Esophagus muscularis mucosa (tissue), 4 donors: ENCODE measurements around the gene CNNM3. TPM values are rescaled to one million over a fixed set of nuclear protein-coding genes. Genes with fewer than 3 reads are reported as not detected.
A peak's percentile ranks its signal among the peaks of the same experiment; 100 is the strongest.

Experiments used
- DNase-seq: peaks from one replicate; pipeline ENCODE4 v3.0.0-alpha.2; 2017; ENCODE audit errors: extremely low spot score
- H3K27ac ChIP-seq, 4 donors: fragments of 200-600 bp; sonication (generic); replicated peaks in 1 of 4; 1 replicate in 3 of 4; 2 replicates in 1 of 4; pipeline ENCODE4 v1.5.1; 2016 to 2019; ENCODE audit warnings: mild to moderate bottlenecking in 1 of 4
- H3K27me3 ChIP-seq, 4 donors: fragments of 200-600 bp; sonication (generic); one replicate each; pipeline versions ENCODE4 v1.5.1 to v1.6.0; 2016 to 2019
- H3K36me3 ChIP-seq, 4 donors: fragments of 200-600 bp; sonication (generic); one replicate each; pipeline ENCODE4 v1.5.1; 2016 to 2019
- H3K4me1 ChIP-seq, 4 donors: fragments of 200-600 bp; sonication (generic); one replicate each; pipeline ENCODE4 v1.5.1; 2016 to 2019
- H3K4me3 ChIP-seq, 4 donors: fragments of 200-600 bp; sonication (generic); 1 replicate in 2 of 4; 2 replicates in 2 of 4; pipeline ENCODE4 v1.5.1; 2016 to 2019; ENCODE audit warnings: mild to moderate bottlenecking in 4 of 4, moderate library complexity in 1 of 4
- H3K9me3 ChIP-seq, 4 donors: fragments of 200-600 bp; sonication (generic); 1 replicate in 3 of 4; 2 replicates in 1 of 4; pipeline ENCODE4 v1.5.1; 2016 to 2019
- EP300 ChIP-seq: sonication (generic); formaldehyde crosslinking; IDR thresholded peaks from one replicate; pipeline ENCODE4 v1.6.1; 2017; ENCODE audit warnings: antibody characterized with exemption
- POLR2A ChIP-seq: fragments of 450-650 bp; IDR thresholded peaks from one replicate; pipeline ENCODE4 v1.6.1; 2017; ENCODE audit warnings: antibody characterized with exemption, moderate library complexity, mild to moderate bottlenecking, low read depth
- POLR2AphosphoS5 ChIP-seq, 2 donors: sonication (generic); formaldehyde crosslinking; IDR thresholded peaks; one replicate each; pipeline ENCODE4 v1.6.1; 2017; ENCODE audit warnings: antibody characterized with exemption in 2 of 2
- WGBS: methylation state at CpG from one replicate; pipeline ENCODE4 v1.1.5; 2018; 5-methylcytosine and 5-hydroxymethylcytosine counted together
- intact Hi-C: fragments of 100-400 bp; cut with DNase I; formaldehyde crosslinking; loops from one replicate; pipeline ENCODE4 v1.15.1; 2023
- total RNA-seq, 4 donors: library from RNA; depleted of rRNA; stranded (reverse); fragments of >200 nt; gene quantifications; one replicate each; pipeline versions ENCODE4 v1.1.0 to v1.2.1, GENCODE V29; 2016
- TF ChIP-seq, protein P1 (sequence below), 3 experiments: fragments of 200-600 bp in 2 of 3; fragments of 450-650 bp in 1 of 3; sonication (generic) in 2 of 3; IDR thresholded peaks; one replicate each; pipeline ENCODE4 v1.5.1; 2017 to 2019; ENCODE audit warnings: antibody characterized with exemption in 3 of 3, mild to moderate bottlenecking in 2 of 3, moderate library complexity in 1 of 3

CNNM3 gene
- total RNA-seq, 4 donors from 2014 or later: 11.8 to 30.3 (median 22.1) TPM

DNA sequence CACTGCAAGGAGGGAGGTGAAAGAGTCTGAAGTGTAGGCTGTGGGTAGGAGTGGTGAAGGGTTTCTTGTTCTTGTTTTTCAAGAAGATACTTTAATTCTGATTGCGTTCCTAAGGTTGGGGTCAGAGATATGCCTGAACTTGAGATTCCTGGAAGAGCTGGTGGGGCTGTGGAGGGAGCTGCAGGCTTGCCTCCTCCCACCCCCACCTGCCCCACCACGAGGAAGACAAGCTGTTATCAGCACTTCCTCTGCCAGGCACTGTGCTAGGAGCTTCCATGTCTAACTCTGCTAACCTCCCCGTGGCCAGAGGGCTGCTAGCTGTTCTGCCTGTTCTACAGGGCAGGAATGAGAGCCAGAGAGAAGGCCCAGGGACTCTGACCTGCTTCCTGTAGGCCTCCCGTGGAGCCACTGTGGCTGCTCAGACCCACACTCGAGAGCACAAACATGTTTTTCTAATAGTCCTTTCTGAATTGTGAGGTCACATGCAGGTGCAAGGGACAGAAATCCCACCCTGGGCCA is 14.0 kb downstream of the CNNM3 start:
- TF ChIP-seq POLR2A (no peak), EP300 (no peak), POLR2AphosphoS5 (IDR thresholded peaks at IDR 0.05) (no peak)
- TF ChIP-seq, protein P1, sequence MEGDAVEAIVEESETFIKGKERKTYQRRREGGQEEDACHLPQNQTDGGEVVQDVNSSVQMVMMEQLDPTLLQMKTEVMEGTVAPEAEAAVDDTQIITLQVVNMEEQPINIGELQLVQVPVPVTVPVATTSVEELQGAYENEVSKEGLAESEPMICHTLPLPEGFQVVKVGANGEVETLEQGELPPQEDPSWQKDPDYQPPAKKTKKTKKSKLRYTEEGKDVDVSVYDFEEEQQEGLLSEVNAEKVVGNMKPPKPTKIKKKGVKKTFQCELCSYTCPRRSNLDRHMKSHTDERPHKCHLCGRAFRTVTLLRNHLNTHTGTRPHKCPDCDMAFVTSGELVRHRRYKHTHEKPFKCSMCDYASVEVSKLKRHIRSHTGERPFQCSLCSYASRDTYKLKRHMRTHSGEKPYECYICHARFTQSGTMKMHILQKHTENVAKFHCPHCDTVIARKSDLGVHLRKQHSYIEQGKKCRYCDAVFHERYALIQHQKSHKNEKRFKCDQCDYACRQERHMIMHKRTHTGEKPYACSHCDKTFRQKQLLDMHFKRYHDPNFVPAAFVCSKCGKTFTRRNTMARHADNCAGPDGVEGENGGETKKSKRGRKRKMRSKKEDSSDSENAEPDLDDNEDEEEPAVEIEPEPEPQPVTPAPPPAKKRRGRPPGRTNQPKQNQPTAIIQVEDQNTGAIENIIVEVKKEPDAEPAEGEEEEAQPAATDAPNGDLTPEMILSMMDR (IDR thresholded peaks at IDR 0.05): no peak
- 63% methylated on average over 2 of the region's 5 CpGs for WGBS
- no peak for DNase-seq
- intact Hi-C loops: no loop called here
- Histone ChIP-seq H3K27ac (no peak overlapping the region), H3K4me1 (peaks cover 17 to 30% (median 27%) of the 10 kb centered on the region in 4 donors), H3K9me3 (no peaks in the 10 kb centered on the region), H3K27me3 (no peaks in the 10 kb centered on the region), H3K36me3 (peaks cover 44 to 97% (median 92%) of the 10 kb centered on the region in 4 donors), H3K4me3 (no peak overlapping the region)

- Histone ChIP-seq H3K36me3 (peaks cover 42 to 85% (median 77%) of the 10 kb centered on the region in 4 donors), H3K27me3 (no peaks in the 10 kb centered on the region), H3K4me1 (peaks cover 17 to 27% (median 26%) of the 10 kb centered on the region in 4 donors), H3K9me3 (no peaks in the 10 kb centered on the region), H3K4me3 (no peak overlapping the region), H3K27ac (peak overlapping the region in 3 of 4 donors; percentile 29 to 58 (median 57))
- TF ChIP-seq POLR2AphosphoS5 (IDR thresholded peaks at IDR 0.05): no peak
- TF ChIP-seq, protein P1 (IDR thresholded peaks at IDR 0.05): no peak
- TF ChIP-seq POLR2A: no peak
- TF ChIP-seq EP300: no peak
- intact Hi-C loops: no loop called here
- 72% methylated on average over 10 of the region's 10 CpGs for WGBS
- DNase-seq: no peak
Measured at GRCh38 chr2:96831679-96832078, 15.6 kb downstream of the CNNM3 start.

DNA sequence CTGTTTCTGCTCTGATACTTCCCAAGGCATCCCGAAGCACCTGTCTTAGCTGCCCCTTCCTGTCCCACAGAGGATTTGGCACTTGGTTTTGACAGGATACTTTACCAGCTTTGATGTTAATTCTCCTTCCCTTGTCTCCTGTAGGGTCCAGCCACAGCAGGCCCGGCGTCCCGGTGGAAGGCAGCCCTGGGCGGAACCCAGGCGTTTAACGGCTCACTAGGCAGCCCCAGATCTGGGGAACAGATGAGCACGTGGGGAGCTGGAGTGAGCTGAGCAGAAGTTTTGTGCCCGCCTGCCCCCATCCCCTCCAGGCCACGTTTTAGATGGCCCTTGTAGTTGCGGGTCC is 16.3 kb downstream of the CNNM3 start:
- Histone ChIP-seq H3K4me1 (peaks cover 17 to 27% (median 26%) of the 10 kb centered on the region in 4 donors), H3K27me3 (no peaks in the 10 kb centered on the region), H3K27ac (peak overlapping the region; percentile 37 to 58 (median 54)), H3K4me3 (no peak overlapping the region), H3K36me3 (peaks cover 38 to 85% (median 70%) of the 10 kb centered on the region in 4 donors), H3K9me3 (no peaks in the 10 kb centered on the region)
- TF ChIP-seq POLR2AphosphoS5 (IDR thresholded peaks at IDR 0.05) (no peak), EP300 (no peak), POLR2A (no peak)
- TF ChIP-seq, protein P1 (IDR thresholded peaks at IDR 0.05): no peak
- intact Hi-C loops: no loop called here
- WGBS: 69% methylated on average over 10 of the region's 11 CpGs
- no peak for DNase-seq

DNA sequence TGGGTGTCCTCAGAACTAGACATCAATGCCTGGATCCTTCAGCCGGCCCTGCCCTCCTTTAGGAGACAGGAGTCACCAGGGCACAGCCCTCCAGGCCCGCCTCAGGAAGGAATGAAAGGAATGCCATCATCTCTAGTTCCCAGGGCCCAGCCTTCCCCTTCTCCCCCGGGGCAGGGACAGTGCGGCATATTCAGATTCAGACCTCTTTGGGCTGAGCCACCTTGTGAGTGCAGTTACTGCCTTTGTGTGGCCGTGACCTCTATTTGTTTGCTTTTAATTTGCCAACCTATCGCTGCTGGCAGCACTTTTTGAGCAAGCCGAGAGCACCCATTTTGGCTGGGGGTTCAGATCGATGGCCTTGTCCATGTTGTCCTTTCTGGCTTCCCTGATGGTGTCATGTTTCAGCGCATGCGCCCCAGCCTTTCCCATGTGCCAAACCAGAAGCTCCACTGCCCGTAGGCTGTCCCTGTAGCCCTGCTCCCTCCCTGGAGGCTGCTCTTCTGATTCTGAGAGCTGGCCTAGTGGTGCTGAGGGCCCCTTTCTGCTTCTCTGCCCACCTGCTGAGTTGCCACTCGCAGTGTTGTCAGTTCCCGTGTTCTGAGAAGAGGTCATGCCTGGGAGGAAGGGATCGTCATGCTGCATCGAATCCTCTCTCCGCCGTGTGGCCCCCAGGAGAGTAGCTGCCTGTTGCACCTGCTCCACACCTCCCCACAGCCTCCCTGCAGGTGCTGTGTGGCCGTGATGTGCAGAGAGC is 16.9 kb downstream of the CNNM3 start:
- no peak for DNase-seq
- peaks cover 32 to 85% (median 67%) of the 10 kb centered on the region in 4 donors for H3K36me3 ChIP-seq
- peak overlapping the region; percentile 37 to 58 (median 54) for H3K27ac ChIP-seq
- H3K9me3 ChIP-seq: no peaks in the 10 kb centered on the region
- 63% methylated on average over 15 of the region's 18 CpGs for WGBS
- TF ChIP-seq EP300 (no peak), POLR2AphosphoS5 (IDR thresholded peaks at IDR 0.05) (peak in 1 of 2 donors; percentile 35)
- no peaks in the 10 kb centered on the region for H3K27me3 ChIP-seq
- peaks cover 17 to 27% (median 26%) of the 10 kb centered on the region in 4 donors for H3K4me1 ChIP-seq
- no peak overlapping the region for H3K4me3 ChIP-seq
- intact Hi-C loops: no loop called here

GRCh38 chr2:96835830-96836229 is 19.8 kb downstream of the CNNM3 start:
- 88% methylated on average over 4 of the region's 4 CpGs for WGBS
- H3K27ac ChIP-seq: no peak overlapping the region
- H3K27me3 ChIP-seq: no peaks in the 10 kb centered on the region
- H3K9me3 ChIP-seq: no peaks in the 10 kb centered on the region
- H3K4me3 ChIP-seq: no peak overlapping the region
- TF ChIP-seq, protein P1 (IDR thresholded peaks at IDR 0.05): no peak
- no peak for TF ChIP-seq POLR2AphosphoS5 (IDR thresholded peaks at IDR 0.05)
- TF ChIP-seq POLR2A: no peak
- TF ChIP-seq EP300: no peak
- peaks cover 4 to 84% (median 61%) of the 10 kb centered on the region in 4 donors for H3K36me3 ChIP-seq
- intact Hi-C loops: no loop called here
- DNase-seq: no peak
- peaks cover 17 to 38% (median 35%) of the 10 kb centered on the region in 4 donors for H3K4me1 ChIP-seq
